Activated CD8-positive, alpha-beta T cell treated with anti-CD3 and anti-CD28 coated beads for 36 hours (primary cell): ENCODE measurements around the gene ZNF420. TPM values are rescaled to one million over a fixed set of nuclear protein-coding genes. Genes with fewer than 3 reads are reported as not detected.
A peak's percentile ranks its signal among the peaks of the same experiment; 100 is the strongest.
"Not testable (repeated sequence)": the region's sequence is repeated elsewhere in the genome, so short reads cannot be mapped to it uniquely, and the experiment has no call there.

ENCODE experiments used
- ATAC-seq: fragments of 200-7000 bp; cut with Tn5 transposase; one replicate; pipeline ENCODE4 v1.10.0; 2021; ENCODE audit warnings: mild to moderate bottlenecking, moderate library complexity
- CTCF ChIA-PET: fragments of 350-600 bp; sonication (Branson Sonifier 250); formaldehyde crosslinking; loops from one replicate; lab custom pipeline; 2021; ENCODE audit warnings: antibody characterized with exemption; lab: Charles Lee
- POLR2A ChIA-PET: fragments of 350-600 bp; sonication (Branson Sonifier 250); formaldehyde crosslinking; loops from one replicate; lab custom pipeline; 2021; ENCODE audit warnings: antibody characterized with exemption; lab: Charles Lee
- DNase-seq: peaks from one replicate; pipeline ENCODE4 v3.0.0-alpha.2; 2020
- H3K27ac Mint-ChIP-seq: one replicate; pipeline ENCODE4 v1.8.0; 2021; ENCODE audit warnings: mild to moderate bottlenecking, mixed read lengths
- H3K27me3 Mint-ChIP-seq: one replicate; pipeline ENCODE4 v1.8.0; 2021; ENCODE audit warnings: mixed read lengths
- H3K36me3 Mint-ChIP-seq: one replicate; pipeline ENCODE4 v1.8.0; 2021; ENCODE audit warnings: low read depth, mixed read lengths
- H3K4me1 Mint-ChIP-seq: one replicate; pipeline ENCODE4 v1.8.0; 2021; ENCODE audit warnings: low read depth, mixed read lengths
- H3K4me3 Mint-ChIP-seq: one replicate; pipeline ENCODE4 v1.8.0; 2021; ENCODE audit warnings: mild to moderate bottlenecking, moderate library complexity, mixed read lengths
- H3K9me3 Mint-ChIP-seq: one replicate; pipeline ENCODE4 v1.8.0; 2021; ENCODE audit warnings: mixed read lengths
- intact Hi-C: fragments of 100-400 bp; cut with micrococcal nuclease; formaldehyde crosslinking; loops from one replicate; pipeline ENCODE4 v1.10.0; 2022
- total RNA-seq, 2 experiments: library from RNA; stranded (reverse); gene quantifications; one replicate each; pipeline ENCODE4 v1.2.3, GENCODE V29; 2021
- TF ChIP-seq, protein P1 (sequence below): fragments of 200-600 bp; IDR thresholded peaks from one replicate; pipeline ENCODE4 v1.8.0; 2022; ENCODE audit warnings: antibody characterized with exemption, mild to moderate bottlenecking

The ZNF420 gene
- total RNA-seq, result 10 to 100 TPM; 10.1 to 12.0 TPM

DNA sequence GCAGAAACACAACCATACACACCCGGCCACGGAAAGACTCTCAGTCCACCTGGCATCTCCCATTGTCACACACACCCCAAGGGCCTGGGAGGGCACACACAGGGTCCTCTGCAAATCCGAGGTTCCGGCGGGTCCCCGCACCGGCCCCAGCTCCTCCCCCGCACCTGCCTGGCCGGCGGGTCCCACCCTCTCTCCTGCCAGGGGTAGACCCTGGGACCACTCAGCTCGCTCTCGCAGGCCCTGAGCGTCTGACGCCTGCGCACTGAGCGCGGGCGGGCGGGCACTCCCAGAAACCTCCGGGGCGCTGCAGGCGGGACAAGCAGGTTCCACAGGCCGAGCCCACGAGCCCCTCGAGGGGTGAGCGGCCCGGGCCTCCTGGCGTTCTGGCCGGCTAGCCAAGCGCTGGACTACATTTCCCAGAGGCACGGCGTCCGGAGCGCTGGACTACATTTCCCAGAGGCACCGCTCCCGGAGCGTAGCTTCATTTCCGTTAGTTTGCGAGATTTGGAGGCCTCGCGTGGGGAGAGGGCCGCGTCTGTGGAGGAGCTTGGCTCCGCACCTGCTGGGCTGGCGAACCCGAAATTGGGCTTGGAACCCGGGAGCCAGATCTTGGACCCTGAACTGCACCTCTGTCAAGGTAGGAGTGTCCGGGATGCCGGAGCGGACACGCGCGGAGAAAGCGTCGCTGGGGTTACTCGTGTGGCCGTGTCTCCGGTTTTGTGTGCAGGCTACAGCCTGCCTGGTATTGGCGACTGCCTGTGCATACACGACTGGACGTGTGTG is at the start of gene ZNF420:
TSS of gene ZNF420 (plus strand) at position 500 of the 783 bp plus-strand sequence. CDS start 10,686 bp downstream, outside the sequence.
- Mint-ChIP-seq H3K9me3 (peaks cover 24% of the 10 kb centered on the region), H3K27me3 (no peaks in the 10 kb centered on the region), H3K4me1 (peaks cover 21% of the 10 kb centered on the region), H3K4me3 (peak within 1 kb of the TSS; percentile 88), H3K27ac (peak within 1 kb of the TSS; percentile 87), H3K36me3 (peaks cover 42% of the 10 kb centered on the region)
- ATAC-seq (peak; percentile 94), DNase-seq (peak; percentile 94)
- intact Hi-C loops, result no loop called here
- CTCF ChIA-PET, result interaction anchor here (0.9 to 1.3 kb wide), 2 partner anchors 105 to 161 kb away, joined by 3 read pairs; no protein-coding TSS in a partner anchor
- POLR2A ChIA-PET, result interaction anchor here (0.6 to 1.9 kb wide), 8 partner anchors 9 to 589 kb away, joined by 3 to 5 read pairs (median 4); partner anchors contain the start of genes ZNF383, ZNF527, ZNF566 and ZNF568
- TF ChIP-seq, protein P1, sequence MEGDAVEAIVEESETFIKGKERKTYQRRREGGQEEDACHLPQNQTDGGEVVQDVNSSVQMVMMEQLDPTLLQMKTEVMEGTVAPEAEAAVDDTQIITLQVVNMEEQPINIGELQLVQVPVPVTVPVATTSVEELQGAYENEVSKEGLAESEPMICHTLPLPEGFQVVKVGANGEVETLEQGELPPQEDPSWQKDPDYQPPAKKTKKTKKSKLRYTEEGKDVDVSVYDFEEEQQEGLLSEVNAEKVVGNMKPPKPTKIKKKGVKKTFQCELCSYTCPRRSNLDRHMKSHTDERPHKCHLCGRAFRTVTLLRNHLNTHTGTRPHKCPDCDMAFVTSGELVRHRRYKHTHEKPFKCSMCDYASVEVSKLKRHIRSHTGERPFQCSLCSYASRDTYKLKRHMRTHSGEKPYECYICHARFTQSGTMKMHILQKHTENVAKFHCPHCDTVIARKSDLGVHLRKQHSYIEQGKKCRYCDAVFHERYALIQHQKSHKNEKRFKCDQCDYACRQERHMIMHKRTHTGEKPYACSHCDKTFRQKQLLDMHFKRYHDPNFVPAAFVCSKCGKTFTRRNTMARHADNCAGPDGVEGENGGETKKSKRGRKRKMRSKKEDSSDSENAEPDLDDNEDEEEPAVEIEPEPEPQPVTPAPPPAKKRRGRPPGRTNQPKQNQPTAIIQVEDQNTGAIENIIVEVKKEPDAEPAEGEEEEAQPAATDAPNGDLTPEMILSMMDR, result no peak

DNA sequence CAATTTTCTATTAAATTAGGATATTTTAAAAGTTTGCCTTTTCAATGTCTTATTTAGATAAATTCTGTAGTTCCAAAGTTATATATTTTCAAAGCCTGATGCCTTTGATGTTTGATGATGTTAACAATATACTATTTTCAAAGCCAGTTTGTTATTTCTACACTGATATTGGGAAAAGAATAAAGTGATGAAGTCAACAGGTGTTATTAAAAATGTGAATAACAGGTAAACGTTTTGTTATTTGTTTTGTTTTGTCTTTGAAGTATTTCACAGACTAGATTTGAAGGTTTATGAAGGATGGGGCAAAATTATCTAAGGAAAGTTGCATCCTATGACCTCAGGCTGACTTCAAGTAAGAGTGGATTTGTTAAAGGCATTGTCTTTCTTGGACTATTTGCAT is 33.1 kb upstream of the ZNF420 start:
- Mint-ChIP-seq H3K9me3 (peaks cover 23% of the 10 kb centered on the region), H3K4me1 (no peaks in the 10 kb centered on the region), H3K36me3 (no peaks in the 10 kb centered on the region), H3K27ac (no peak overlapping the region), H3K27me3 (no peaks in the 10 kb centered on the region), H3K4me3 (no peak overlapping the region)
- TF ChIP-seq, protein P1, result no peak
- ATAC-seq, result no peak
- intact Hi-C loops, result no loop called here
- POLR2A ChIA-PET, result no interaction called here
- CTCF ChIA-PET, result no interaction called here
- DNase-seq, result no peak

DNA sequence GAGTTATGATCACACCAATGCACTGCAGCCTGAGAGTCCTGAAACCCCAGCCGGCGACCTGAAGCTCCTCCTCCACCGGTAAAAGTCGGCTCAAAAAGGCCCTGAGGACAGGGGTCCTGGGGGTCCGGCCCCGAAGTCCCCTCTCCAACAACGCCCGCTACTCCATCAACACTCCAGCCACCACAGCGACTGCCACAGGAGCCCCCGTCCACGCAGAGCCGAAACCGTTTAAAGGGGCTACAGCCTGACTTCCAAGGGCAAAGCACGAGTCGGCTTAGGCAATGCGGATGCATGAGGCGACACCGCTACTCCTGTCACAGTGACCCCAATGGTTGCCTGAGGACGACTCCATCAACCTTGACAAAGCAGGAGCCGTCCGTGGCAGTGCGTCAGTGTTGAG is 22.9 kb upstream of the ZNF420 start:
- no peaks in the 10 kb centered on the region for H3K27me3 Mint-ChIP-seq
- H3K36me3 Mint-ChIP-seq, result peaks cover 23% of the 10 kb centered on the region
- POLR2A ChIA-PET, result no interaction called here
- intact Hi-C loops, result no loop called here
- ATAC-seq (no peak), DNase-seq (no peak)
- CTCF ChIA-PET, result no interaction called here
- no peak overlapping the region for H3K27ac Mint-ChIP-seq
- no peak overlapping the region for H3K4me3 Mint-ChIP-seq
- H3K9me3 Mint-ChIP-seq, result peaks cover 44% of the 10 kb centered on the region
- no peaks in the 10 kb centered on the region for H3K4me1 Mint-ChIP-seq
- TF ChIP-seq, protein P1, result no peak

DNA sequence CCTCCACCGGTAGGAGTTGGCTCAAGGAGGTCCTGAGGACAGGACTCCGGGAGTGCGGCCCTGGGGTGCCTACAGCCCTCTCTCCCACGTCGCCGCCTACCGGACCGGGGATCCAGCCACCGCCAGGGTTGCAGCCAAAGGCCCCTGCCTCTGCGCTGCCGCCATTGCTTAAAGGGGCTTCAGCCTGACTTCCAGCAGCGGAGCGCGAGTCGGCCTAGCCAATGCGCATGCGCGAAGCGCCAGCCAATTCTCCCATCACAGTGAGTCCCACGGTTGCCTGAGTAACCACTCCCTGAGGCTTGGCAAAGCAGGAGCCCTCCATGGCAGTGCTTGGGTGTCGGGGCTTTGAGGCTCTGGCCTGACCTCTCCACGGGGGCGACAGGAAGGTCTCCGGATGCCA is 21.5 kb upstream of the ZNF420 start:
- Mint-ChIP-seq H3K4me1 (no peaks in the 10 kb centered on the region), H3K4me3 (no peak overlapping the region), H3K27me3 (no peaks in the 10 kb centered on the region), H3K9me3 (peaks cover 46% of the 10 kb centered on the region), H3K36me3 (peaks cover 25% of the 10 kb centered on the region), H3K27ac (no peak overlapping the region)
- ChIA-PET CTCF (no interaction called here), POLR2A (no interaction called here)
- intact Hi-C loops, result no loop called here
- TF ChIP-seq, protein P1, result no peak
- ATAC-seq (no peak), DNase-seq (no peak)

DNA sequence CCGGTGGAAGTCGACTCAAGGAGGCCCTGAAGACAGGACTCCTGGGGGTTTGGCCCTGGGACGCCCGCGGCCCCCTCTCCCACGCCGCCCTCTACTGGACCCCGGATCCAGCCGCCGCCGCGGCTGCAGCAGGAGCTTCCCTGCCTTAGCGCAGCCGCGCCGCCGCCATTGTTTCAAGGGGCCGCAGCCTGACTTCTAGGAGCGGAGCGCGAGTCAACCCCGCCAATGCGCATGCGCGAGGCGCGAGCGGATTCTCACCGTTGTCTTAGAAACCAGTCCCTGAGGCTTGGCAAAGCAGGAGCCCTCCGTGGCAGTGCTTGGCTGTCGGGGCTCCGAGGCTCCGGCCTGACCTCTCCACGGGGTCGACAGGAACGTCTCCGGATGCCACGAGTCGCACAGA is 19.1 kb upstream of the ZNF420 start:
- TF ChIP-seq, protein P1, result no peak
- Mint-ChIP-seq H3K9me3 (peaks cover 48% of the 10 kb centered on the region), H3K36me3 (peaks cover 22% of the 10 kb centered on the region), H3K27ac (no peak overlapping the region), H3K4me3 (no peak overlapping the region), H3K27me3 (no peaks in the 10 kb centered on the region), H3K4me1 (no peaks in the 10 kb centered on the region)
- ATAC-seq (no peak), DNase-seq (no peak)
- intact Hi-C loops, result no loop called here
- CTCF ChIA-PET, result no interaction called here
- POLR2A ChIA-PET, result interaction anchor here (0.8 kb wide), 1 partner anchor 19 kb away, joined by 3 read pairs; the partner anchor contains the start of gene ZNF420

DNA sequence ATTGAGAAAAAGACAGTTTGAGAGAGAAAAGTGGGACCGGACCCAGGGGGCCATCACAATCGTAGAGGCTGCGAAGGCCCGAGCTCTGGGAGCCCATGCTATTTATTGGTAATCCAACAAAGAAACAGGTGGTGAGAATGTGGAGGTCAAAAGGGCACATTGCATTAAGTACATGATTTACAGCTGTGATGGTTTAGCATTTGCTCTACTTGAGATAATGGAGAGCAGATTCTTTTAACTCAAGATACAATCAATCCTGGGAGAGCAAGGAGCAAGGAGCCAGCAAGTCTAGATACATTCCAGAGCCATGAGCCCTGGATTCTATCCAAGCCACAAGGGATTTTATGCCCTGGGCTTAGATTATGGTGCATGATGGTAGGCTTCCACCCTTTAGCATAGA is 13.3 kb upstream of the ZNF420 start:
- H3K36me3 Mint-ChIP-seq, result peaks cover 17% of the 10 kb centered on the region
- H3K4me3 Mint-ChIP-seq, intact Hi-C loops, ATAC-seq, H3K27ac Mint-ChIP-seq, DNase-seq, H3K4me1 Mint-ChIP-seq, CTCF ChIA-PET, H3K27me3 Mint-ChIP-seq, POLR2A ChIA-PET: not testable (repeated sequence)
- H3K9me3 Mint-ChIP-seq, result peaks cover 55% of the 10 kb centered on the region
